Endothelial cell (in vitro differentiated cells): ENCODE results near the gene ARFGAP1. TPM values are rescaled to one million over a fixed set of nuclear protein-coding genes. Genes with fewer than 3 reads are reported as not detected.

Experiments used
- DNase-seq: peaks from one replicate; pipeline ENCODE4 v3.0.0; 2021; ENCODE audit warnings: low spot score
- H3K27ac Mint-ChIP-seq: one replicate; pipeline ENCODE4 v1.8.0; 2021; ENCODE audit warnings: mixed read lengths, inconsistent platforms; ENCODE audit not compliant: unreplicated experiment
- H3K27me3 Mint-ChIP-seq: one replicate; pipeline ENCODE4 v1.8.0; 2021; ENCODE audit warnings: mild to moderate bottlenecking, moderate library complexity, mixed read lengths, inconsistent platforms; ENCODE audit not compliant: unreplicated experiment
- H3K36me3 Mint-ChIP-seq: one replicate; pipeline ENCODE4 v1.8.0; 2021; ENCODE audit warnings: mild to moderate bottlenecking, low read depth, mixed read lengths, inconsistent platforms; ENCODE audit not compliant: unreplicated experiment
- H3K4me1 Mint-ChIP-seq: one replicate; pipeline ENCODE4 v1.8.0; 2021; ENCODE audit warnings: mild to moderate bottlenecking, mixed read lengths, inconsistent platforms; ENCODE audit not compliant: unreplicated experiment
- H3K4me3 Mint-ChIP-seq: one replicate; pipeline ENCODE4 v1.8.0; 2021; ENCODE audit warnings: mild to moderate bottlenecking, mixed read lengths, inconsistent platforms; ENCODE audit not compliant: unreplicated experiment
- H3K9me3 Mint-ChIP-seq: one replicate; pipeline ENCODE4 v1.8.0; 2021; ENCODE audit warnings: mixed read lengths, inconsistent platforms; ENCODE audit not compliant: unreplicated experiment
- total RNA-seq: library from RNA; stranded (reverse); fragmentation: NEBNext Ultra II Directional; extraction: Animal tissue kit (Norgen Biotek cat#: 25700); gene quantifications from one replicate; pipeline ENCODE4 v1.2.1, GENCODE V29; 2021; ENCODE audit not compliant: unreplicated experiment
- TF ChIP-seq, protein P1 (sequence below): fragments of 200-600 bp; sonication (generic); IDR thresholded peaks from one replicate; pipeline ENCODE4 v1.5.0; 2021; ENCODE audit warnings: antibody characterized with exemption; ENCODE audit not compliant: unreplicated experiment

The ARFGAP1 gene
- total RNA-seq, 1 donor from 2014 or later, result 106 TPM

DNA sequence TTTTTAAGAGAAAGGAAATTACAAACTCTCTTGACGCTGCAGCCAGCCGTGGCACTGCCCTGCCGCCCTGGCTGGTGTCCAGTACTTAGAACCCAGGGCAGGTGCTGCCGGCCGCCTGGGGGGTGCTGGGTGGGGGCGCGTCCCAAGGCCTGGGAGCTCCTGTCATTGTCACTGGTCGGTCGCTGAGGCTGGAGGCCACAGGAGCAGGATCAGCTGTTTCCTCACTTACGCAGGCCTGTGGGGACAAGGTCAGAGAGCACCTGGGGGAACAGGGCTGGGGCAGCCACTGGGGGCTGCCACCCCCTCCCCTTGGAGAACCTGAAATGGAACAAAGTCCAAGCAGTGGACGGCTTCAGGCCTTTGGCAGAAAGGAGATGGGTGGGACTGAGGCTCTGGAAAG, 31.3 kb upstream of the ARFGAP1 start:
- Mint-ChIP-seq H3K27me3 (peaks cover 6% of the 10 kb centered on the region), H3K4me1 (no peaks in the 10 kb centered on the region), H3K9me3 (no peaks in the 10 kb centered on the region), H3K27ac (no peak overlapping the region), H3K4me3 (no peak overlapping the region), H3K36me3 (no peaks in the 10 kb centered on the region)
- TF ChIP-seq, protein P1, sequence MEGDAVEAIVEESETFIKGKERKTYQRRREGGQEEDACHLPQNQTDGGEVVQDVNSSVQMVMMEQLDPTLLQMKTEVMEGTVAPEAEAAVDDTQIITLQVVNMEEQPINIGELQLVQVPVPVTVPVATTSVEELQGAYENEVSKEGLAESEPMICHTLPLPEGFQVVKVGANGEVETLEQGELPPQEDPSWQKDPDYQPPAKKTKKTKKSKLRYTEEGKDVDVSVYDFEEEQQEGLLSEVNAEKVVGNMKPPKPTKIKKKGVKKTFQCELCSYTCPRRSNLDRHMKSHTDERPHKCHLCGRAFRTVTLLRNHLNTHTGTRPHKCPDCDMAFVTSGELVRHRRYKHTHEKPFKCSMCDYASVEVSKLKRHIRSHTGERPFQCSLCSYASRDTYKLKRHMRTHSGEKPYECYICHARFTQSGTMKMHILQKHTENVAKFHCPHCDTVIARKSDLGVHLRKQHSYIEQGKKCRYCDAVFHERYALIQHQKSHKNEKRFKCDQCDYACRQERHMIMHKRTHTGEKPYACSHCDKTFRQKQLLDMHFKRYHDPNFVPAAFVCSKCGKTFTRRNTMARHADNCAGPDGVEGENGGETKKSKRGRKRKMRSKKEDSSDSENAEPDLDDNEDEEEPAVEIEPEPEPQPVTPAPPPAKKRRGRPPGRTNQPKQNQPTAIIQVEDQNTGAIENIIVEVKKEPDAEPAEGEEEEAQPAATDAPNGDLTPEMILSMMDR, result no peak
- DNase-seq, result no peak

DNA sequence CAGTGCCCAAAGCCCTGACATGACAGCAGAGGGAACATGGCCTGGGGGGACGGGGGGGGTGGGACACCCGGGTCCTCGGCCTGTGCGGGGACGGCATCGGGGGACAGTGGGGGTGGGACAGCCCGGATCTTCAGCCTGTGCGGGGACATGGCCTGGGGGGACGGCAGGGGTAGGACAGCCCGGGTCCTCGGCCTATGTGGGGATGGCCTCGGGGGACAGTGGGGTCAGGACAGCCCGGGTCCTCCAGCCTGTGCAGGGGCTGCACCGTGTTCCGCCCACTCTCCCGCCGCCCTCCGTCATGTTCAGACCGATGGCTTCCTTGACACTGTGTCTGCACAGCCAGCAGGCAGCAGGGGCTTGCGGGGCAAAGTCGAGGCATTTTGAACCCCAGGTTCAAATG, 29.9 kb upstream of the ARFGAP1 start:
- Mint-ChIP-seq H3K9me3 (no peaks in the 10 kb centered on the region), H3K36me3 (no peaks in the 10 kb centered on the region), H3K4me1 (no peaks in the 10 kb centered on the region), H3K27ac (no peak overlapping the region), H3K27me3 (peaks cover 6% of the 10 kb centered on the region), H3K4me3 (no peak overlapping the region)
- TF ChIP-seq, protein P1, result no peak
- DNase-seq, result no peak

DNA sequence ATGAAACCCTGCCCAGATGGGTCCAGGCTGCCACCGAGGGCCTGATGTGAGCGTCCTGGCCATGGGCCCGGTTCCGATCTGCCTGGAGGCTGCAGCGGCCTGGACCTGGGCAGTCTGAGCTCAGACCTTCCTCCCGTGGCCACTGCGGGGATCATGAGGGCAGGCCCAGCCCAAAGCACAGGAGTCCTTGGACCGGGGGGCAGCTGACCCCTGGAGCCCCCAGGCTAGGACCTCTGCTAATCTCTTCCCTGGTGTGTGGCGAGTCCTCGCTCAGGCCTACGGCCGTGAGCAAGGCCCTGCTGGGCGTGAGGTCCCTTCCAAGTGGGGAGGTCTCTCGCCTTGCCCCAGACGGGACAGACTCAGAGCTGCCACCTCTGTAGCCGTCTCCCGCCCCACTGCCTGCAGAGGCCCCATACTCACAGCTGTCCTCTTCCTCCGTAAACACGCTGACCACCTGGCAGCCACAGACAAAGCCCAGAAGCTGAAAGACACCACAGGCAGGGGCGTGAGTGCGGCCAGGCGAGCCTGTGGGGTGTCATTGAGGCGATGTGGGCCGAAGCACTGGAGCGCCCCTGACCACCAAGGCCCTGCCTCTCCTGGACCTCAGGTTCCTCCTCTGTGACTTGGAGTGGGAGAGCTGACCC, 28.9 kb upstream of the ARFGAP1 start:
- TF ChIP-seq, protein P1, result no peak
- H3K27me3 Mint-ChIP-seq, result peaks cover 8% of the 10 kb centered on the region
- H3K9me3 Mint-ChIP-seq, result no peaks in the 10 kb centered on the region
- DNase-seq, result no peak
- no peak overlapping the region for H3K4me3 Mint-ChIP-seq
- H3K27ac Mint-ChIP-seq, result no peak overlapping the region
- H3K36me3 Mint-ChIP-seq, result no peaks in the 10 kb centered on the region
- H3K4me1 Mint-ChIP-seq, result no peaks in the 10 kb centered on the region

DNA sequence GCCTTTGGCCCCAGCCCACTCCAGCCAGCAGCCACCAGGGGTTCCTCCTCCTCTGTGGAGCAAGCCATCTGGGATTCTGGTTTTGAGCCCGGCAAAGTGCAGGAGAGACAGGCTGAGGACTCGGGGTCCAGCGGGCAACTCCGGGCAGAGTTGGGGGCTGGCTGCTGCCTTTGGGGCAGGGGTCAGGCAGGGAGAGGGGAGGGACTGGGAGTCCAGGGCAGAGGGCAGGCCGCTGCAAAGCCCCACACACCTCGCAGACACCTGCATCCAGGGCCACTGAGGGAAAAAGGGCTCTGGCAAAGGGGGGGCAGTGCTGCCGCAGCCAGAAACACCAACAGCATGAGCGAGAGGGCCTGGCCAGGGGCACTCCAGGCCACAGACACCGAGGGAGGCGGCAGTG, 28.1 kb upstream of the ARFGAP1 start:
- no peaks in the 10 kb centered on the region for H3K4me1 Mint-ChIP-seq

More for the DNA sequence above, 28.1 kb upstream of the ARFGAP1 start:
- no peak overlapping the region for H3K27ac Mint-ChIP-seq
- H3K4me3 Mint-ChIP-seq, result no peak overlapping the region
- no peak for DNase-seq
- TF ChIP-seq, protein P1, result no peak
- H3K36me3 Mint-ChIP-seq, result no peaks in the 10 kb centered on the region
- peaks cover 13% of the 10 kb centered on the region for H3K27me3 Mint-ChIP-seq
- no peaks in the 10 kb centered on the region for H3K9me3 Mint-ChIP-seq
